Measurements from ENCODE around the gene CREB5. TPM values are rescaled to one million over a fixed set of nuclear protein-coding genes. Genes with fewer than 3 reads are reported as not detected.

CREB5 gene
- total RNA-seq, 2 donors from 2014 or later: 0.53 to 2.6 TPM

DNA sequence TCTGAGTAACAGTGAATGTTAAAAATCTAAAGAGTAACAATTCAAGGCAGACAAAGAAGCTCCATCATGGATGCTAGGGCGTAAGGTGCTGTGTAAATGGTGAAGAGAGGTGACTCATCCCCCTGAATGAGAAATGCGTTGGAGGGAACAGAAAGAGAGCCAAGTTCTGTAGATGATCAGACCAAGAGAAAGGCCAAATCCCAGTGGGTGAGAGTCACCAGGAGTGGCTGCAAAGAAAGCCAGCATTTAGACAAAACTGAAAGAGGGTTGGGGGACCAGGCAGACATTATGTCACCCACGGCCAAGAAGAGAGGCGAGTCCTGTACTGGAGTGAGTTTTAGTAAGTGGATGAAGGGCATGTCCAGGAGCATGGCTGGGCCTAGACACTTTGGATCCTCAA, 392.7 kb downstream of the CREB5 start:
- Mint-ChIP-seq H3K4me1 (no peaks in the 10 kb centered on the region), H3K27me3 (ENCODE audit: insufficient read depth) (no peaks in the 10 kb centered on the region), H3K4me3 (no peak overlapping the region), H3K9me3 (no peaks in the 10 kb centered on the region), H3K27ac (no peak overlapping the region), H3K36me3 (ENCODE audit: low read depth) (no peaks in the 10 kb centered on the region)
- Histone ChIP-seq H3K27me3 (ENCODE audit: control insufficient read depth, insufficient read depth, low read length, poor library complexity, severe bottlenecking) (no peaks in the 10 kb centered on the region), H3K36me3 (ENCODE audit: control insufficient read depth, insufficient read depth, low read length) (no peaks in the 10 kb centered on the region), H3K9me3 (ENCODE audit: control insufficient read depth, low read length) (no peaks in the 10 kb centered on the region), H3K4me3 (ENCODE audit: low read length) (no peak overlapping the region), H3K27ac (ENCODE audit: low read depth, low read length) (no peak overlapping the region), H3K4me1 (ENCODE audit: control insufficient read depth, insufficient read depth, low read length) (no peaks in the 10 kb centered on the region), H3K9ac (ENCODE audit: extremely low read depth, low read length, poor library complexity, severe bottlenecking) (no peak overlapping the region)
- TF ChIP-seq, protein P1, sequence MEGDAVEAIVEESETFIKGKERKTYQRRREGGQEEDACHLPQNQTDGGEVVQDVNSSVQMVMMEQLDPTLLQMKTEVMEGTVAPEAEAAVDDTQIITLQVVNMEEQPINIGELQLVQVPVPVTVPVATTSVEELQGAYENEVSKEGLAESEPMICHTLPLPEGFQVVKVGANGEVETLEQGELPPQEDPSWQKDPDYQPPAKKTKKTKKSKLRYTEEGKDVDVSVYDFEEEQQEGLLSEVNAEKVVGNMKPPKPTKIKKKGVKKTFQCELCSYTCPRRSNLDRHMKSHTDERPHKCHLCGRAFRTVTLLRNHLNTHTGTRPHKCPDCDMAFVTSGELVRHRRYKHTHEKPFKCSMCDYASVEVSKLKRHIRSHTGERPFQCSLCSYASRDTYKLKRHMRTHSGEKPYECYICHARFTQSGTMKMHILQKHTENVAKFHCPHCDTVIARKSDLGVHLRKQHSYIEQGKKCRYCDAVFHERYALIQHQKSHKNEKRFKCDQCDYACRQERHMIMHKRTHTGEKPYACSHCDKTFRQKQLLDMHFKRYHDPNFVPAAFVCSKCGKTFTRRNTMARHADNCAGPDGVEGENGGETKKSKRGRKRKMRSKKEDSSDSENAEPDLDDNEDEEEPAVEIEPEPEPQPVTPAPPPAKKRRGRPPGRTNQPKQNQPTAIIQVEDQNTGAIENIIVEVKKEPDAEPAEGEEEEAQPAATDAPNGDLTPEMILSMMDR (conservative IDR thresholded peaks at IDR 0.05): no peak
- WGBS, 2 experiments (ENCODE audit: insufficient coverage in 1 of 2, insufficient read length in 1 of 2): 82 to 91% methylated on average over 2 to 4 of the region's 4 CpGs
- DNase-seq: no peak

DNA sequence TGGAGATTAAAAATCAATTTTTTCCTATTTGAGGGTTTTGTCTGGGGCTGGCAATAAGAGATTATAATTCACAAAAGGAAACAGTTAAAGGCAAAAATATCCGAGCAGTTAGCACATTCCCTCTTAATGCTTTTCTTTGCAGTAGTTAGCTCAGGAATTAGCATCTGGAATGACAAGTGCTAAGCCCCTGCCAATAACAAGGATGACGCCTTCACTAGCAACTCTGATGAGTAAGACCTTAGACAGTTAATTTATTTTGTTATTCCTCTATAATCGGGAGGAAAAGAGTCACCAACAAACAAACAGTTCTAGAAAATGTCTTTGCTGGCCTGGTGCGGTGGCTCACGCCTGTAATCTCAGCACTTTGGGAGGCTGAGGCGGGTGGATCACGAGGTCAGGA, 394.5 kb downstream of the CREB5 start:
- Mint-ChIP-seq H3K36me3 (ENCODE audit: low read depth) (no peaks in the 10 kb centered on the region), H3K4me1 (no peaks in the 10 kb centered on the region), H3K27me3 (ENCODE audit: insufficient read depth) (no peaks in the 10 kb centered on the region), H3K4me3 (no peak overlapping the region), H3K9me3 (no peaks in the 10 kb centered on the region), H3K27ac (no peak overlapping the region)
- H3K4me3 ChIP-seq (ENCODE audit: low read length): no peak overlapping the region
- no peak overlapping the region for H3K27ac ChIP-seq (ENCODE audit: low read depth, low read length)
- DNase-seq: no peak
- H3K9me3 ChIP-seq (ENCODE audit: control insufficient read depth, low read length): no peaks in the 10 kb centered on the region
- 93 to 94% methylated on average over 4 to 7 of the region's 7 CpGs for WGBS, 2 experiments (ENCODE audit: insufficient coverage in 1 of 2, insufficient read length in 1 of 2)
- H3K4me1 ChIP-seq (ENCODE audit: control insufficient read depth, insufficient read depth, low read length): no peaks in the 10 kb centered on the region
- no peaks in the 10 kb centered on the region for H3K36me3 ChIP-seq (ENCODE audit: control insufficient read depth, insufficient read depth, low read length)
- H3K27me3 ChIP-seq (ENCODE audit: control insufficient read depth, insufficient read depth, low read length, poor library complexity, severe bottlenecking): no peaks in the 10 kb centered on the region
- TF ChIP-seq, protein P1 (conservative IDR thresholded peaks at IDR 0.05): no peak
- H3K9ac ChIP-seq (ENCODE audit: extremely low read depth, low read length, poor library complexity, severe bottlenecking): no peak overlapping the region

DNA sequence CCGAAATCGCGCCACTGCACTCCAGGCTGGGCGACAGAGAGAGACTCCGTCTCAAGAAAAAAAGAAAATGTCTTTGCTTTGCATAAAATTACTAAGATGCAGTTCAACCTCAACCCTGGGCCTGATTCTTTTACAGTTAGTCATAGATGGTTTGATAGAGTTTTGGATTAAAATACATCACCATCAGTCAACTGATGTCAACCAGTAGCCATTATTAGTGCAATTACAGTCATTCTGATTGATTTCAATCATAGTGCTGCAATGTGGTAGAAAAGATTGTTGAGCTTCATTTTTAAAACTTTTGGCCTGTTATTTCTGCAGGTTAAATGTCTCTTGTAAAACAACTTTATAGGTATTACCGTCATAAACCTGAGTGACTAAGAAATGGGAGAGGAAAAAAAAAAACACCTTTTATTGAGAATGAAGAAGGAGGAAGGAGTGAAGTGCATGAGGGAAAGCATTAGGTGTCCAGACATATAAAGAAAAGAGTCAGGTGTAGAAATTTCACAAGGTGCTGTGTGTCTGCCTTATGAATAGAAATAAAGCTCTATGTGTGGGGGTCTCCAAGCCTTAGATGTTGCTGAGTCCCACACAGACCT, 395.2 kb downstream of the CREB5 start:
- TF ChIP-seq, protein P1 (conservative IDR thresholded peaks at IDR 0.05): no peak
- H3K4me3 Mint-ChIP-seq: no peak overlapping the region
- Histone ChIP-seq H3K27ac (ENCODE audit: low read depth, low read length) (no peak overlapping the region), H3K9me3 (ENCODE audit: control insufficient read depth, low read length) (no peaks in the 10 kb centered on the region), H3K4me3 (ENCODE audit: low read length) (no peak overlapping the region), H3K4me1 (ENCODE audit: control insufficient read depth, insufficient read depth, low read length) (no peaks in the 10 kb centered on the region), H3K9ac (ENCODE audit: extremely low read depth, low read length, poor library complexity, severe bottlenecking) (no peak overlapping the region), H3K27me3 (ENCODE audit: control insufficient read depth, insufficient read depth, low read length, poor library complexity, severe bottlenecking) (no peaks in the 10 kb centered on the region), H3K36me3 (ENCODE audit: control insufficient read depth, insufficient read depth, low read length) (no peaks in the 10 kb centered on the region)
- no peaks in the 10 kb centered on the region for H3K27me3 Mint-ChIP-seq (ENCODE audit: insufficient read depth)
- 80 to 99% methylated on average over 3 to 6 of the region's 6 CpGs for WGBS, 2 experiments (ENCODE audit: insufficient coverage in 1 of 2, insufficient read length in 1 of 2)
- H3K9me3 Mint-ChIP-seq: no peaks in the 10 kb centered on the region
- H3K27ac Mint-ChIP-seq: no peak overlapping the region
- H3K36me3 Mint-ChIP-seq (ENCODE audit: low read depth): no peaks in the 10 kb centered on the region
- H3K4me1 Mint-ChIP-seq: no peaks in the 10 kb centered on the region
- no peak for DNase-seq
